Brain pericyte (primary cell): Measurements from ENCODE around the gene TAS2R4.
"Not testable (repeated sequence)": the region's sequence is repeated elsewhere in the genome, so short reads cannot be mapped to it uniquely, and the experiment has no call there.

Experiments
- DNase-seq: peaks from one replicate; pipeline ENCODE4 v3.0.0-alpha.2; 2012; ENCODE audit warnings: low read depth, low spot score

Gene TAS2R4

DNA sequence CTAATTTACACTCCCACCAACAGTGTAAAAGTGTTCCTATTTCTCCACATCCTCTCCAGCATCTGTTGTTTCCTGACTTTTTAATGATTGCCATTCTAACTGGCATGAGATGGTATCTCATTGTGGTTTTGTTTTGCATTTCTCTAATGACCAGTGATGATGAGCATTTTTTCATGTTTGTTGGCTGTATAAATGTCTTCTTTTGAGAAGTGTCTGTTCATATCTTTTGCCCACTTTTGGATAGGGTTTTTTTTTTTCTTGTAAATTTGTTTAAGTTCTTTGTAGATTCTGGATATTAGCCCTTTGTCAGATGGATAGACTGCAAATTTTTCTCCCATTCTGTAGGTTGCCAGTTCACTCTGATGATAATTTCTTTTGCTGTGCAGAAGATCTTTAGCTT lies 46.0 kb downstream of the TAS2R4 start:
- DNase-seq, result not testable (repeated sequence)
